ENCODE data around the gene ATP2A3.

GRCh38 chr17:3976675-3977171, 12.5 kb upstream of the ATP2A3 start:
- TF ChIP-seq CTCF (IDR thresholded peaks at IDR 0.05) (no peak), POLR2A (IDR thresholded peaks at IDR 0.05) (no peak)

All from adrenal gland (tissue), 5 donors.